Ectodermal cell (in vitro differentiated cells): Measurements from ENCODE around the gene ZNF688.

Source experiments
- H3K27ac ChIP-seq: 2 replicates; pipeline ENCODE4 v1.7.0; 2013; ENCODE audit warnings: mild to moderate bottlenecking, low read depth, low read length; ENCODE audit not compliant: insufficient read depth, poor library complexity, severe bottlenecking
- H3K27me3 ChIP-seq: 2 replicates; pipeline ENCODE4 v1.7.0; 2013; ENCODE audit warnings: mild to moderate bottlenecking, low read length; ENCODE audit not compliant: insufficient read depth, control insufficient read depth, poor library complexity, severe bottlenecking
- H3K36me3 ChIP-seq: one replicate; pipeline ENCODE4 v1.7.0; 2013; ENCODE audit warnings: low read length; ENCODE audit not compliant: control insufficient read depth, insufficient read depth
- H3K4me1 ChIP-seq: one replicate; pipeline ENCODE4 v1.7.0; 2013; ENCODE audit warnings: low read length; ENCODE audit not compliant: control insufficient read depth, insufficient read depth
- H3K4me3 ChIP-seq: 2 replicates; pipeline ENCODE4 v1.7.0; 2013; ENCODE audit warnings: low read depth, low read length, control low read depth; ENCODE audit not compliant: insufficient read depth
- H3K9me3 ChIP-seq: 2 replicates; pipeline ENCODE4 v1.7.0; 2013; ENCODE audit warnings: mild to moderate bottlenecking, low read length, moderate library complexity; ENCODE audit not compliant: control insufficient read depth
- WGBS, 2 experiments: methylation state at CpG; one replicate each; pipeline ENCODE4 v1.1.7; 2013; ENCODE audit warnings: missing lambda C conversion rate in 2 of 2; 5-methylcytosine and 5-hydroxymethylcytosine counted together

ZNF688 gene

GRCh38 chr16:30557707-30557956 is 13.9 kb downstream of the ZNF688 start:
- Histone ChIP-seq H3K4me3 (peak overlapping the region; percentile 81), H3K9me3 (no peaks in the 10 kb centered on the region), H3K36me3 (peaks cover 7% of the 10 kb centered on the region), H3K4me1 (peaks cover 5% of the 10 kb centered on the region), H3K27ac (peak overlapping the region; percentile 86), H3K27me3 (no peaks in the 10 kb centered on the region)
- 2 to 3% methylated on average over 17 of the region's 17 CpGs for WGBS, 2 experiments

GRCh38 chr16:30556125-30556473 is 15.4 kb downstream of the ZNF688 start:
- Histone ChIP-seq H3K27ac (no peak overlapping the region), H3K4me1 (peaks cover 5% of the 10 kb centered on the region), H3K9me3 (no peaks in the 10 kb centered on the region), H3K27me3 (no peaks in the 10 kb centered on the region), H3K4me3 (no peak overlapping the region), H3K36me3 (peaks cover 7% of the 10 kb centered on the region)
- 82 to 86% methylated on average over 10 of the region's 10 CpGs for WGBS, 2 experiments

- H3K27me3 ChIP-seq, result no peaks in the 10 kb centered on the region
- no peak overlapping the region for H3K27ac ChIP-seq
- 95 to 96% methylated on average over 69 of the region's 69 CpGs for WGBS, 2 experiments
- no peak overlapping the region for H3K4me3 ChIP-seq
- H3K9me3 ChIP-seq, result no peaks in the 10 kb centered on the region
- peaks cover 7% of the 10 kb centered on the region for H3K36me3 ChIP-seq
- H3K4me1 ChIP-seq, result peaks cover 5% of the 10 kb centered on the region
Measured at GRCh38 chr16:30555315-30556124, 16.0 kb downstream of the ZNF688 start.

- Histone ChIP-seq H3K4me3 (no peak overlapping the region), H3K36me3 (peaks cover 7% of the 10 kb centered on the region), H3K4me1 (peaks cover 5% of the 10 kb centered on the region), H3K27ac (no peak overlapping the region), H3K9me3 (no peaks in the 10 kb centered on the region), H3K27me3 (no peaks in the 10 kb centered on the region)
- 96 to 97% methylated on average over 18 of the region's 18 CpGs for WGBS, 2 experiments
Measured at GRCh38 chr16:30554557-30555314, 16.8 kb downstream of the ZNF688 start.

- H3K36me3 ChIP-seq, result peaks cover 7% of the 10 kb centered on the region
- no peak overlapping the region for H3K27ac ChIP-seq
- H3K27me3 ChIP-seq, result no peaks in the 10 kb centered on the region
- WGBS, 2 experiments, result 91 to 93% methylated on average over 2 of the region's 2 CpGs
- no peaks in the 10 kb centered on the region for H3K4me1 ChIP-seq
- H3K9me3 ChIP-seq, result no peaks in the 10 kb centered on the region
- H3K4me3 ChIP-seq, result no peak overlapping the region
Measured at GRCh38 chr16:30553393-30553899, 18.1 kb downstream of the ZNF688 start.

- Histone ChIP-seq H3K27ac (no peak overlapping the region), H3K4me1 (no peaks in the 10 kb centered on the region), H3K27me3 (no peaks in the 10 kb centered on the region), H3K4me3 (no peak overlapping the region), H3K36me3 (peaks cover 7% of the 10 kb centered on the region), H3K9me3 (no peaks in the 10 kb centered on the region)
- 93 to 94% methylated on average over 4 of the region's 4 CpGs for WGBS, 2 experiments
Measured at GRCh38 chr16:30552956-30553355, 18.6 kb downstream of the ZNF688 start.

- H3K27me3 ChIP-seq, result no peaks in the 10 kb centered on the region
- no peaks in the 10 kb centered on the region for H3K4me1 ChIP-seq
- no peak overlapping the region for H3K4me3 ChIP-seq
- WGBS, 2 experiments, result 90 to 95% methylated on average over 3 of the region's 3 CpGs
- no peaks in the 10 kb centered on the region for H3K9me3 ChIP-seq
- H3K27ac ChIP-seq, result no peak overlapping the region
- H3K36me3 ChIP-seq, result peaks cover 7% of the 10 kb centered on the region
Measured at GRCh38 chr16:30551781-30552180, 19.7 kb downstream of the ZNF688 start.

- Histone ChIP-seq H3K9me3 (no peaks in the 10 kb centered on the region), H3K4me3 (no peak overlapping the region), H3K36me3 (no peaks in the 10 kb centered on the region), H3K27ac (no peak overlapping the region), H3K4me1 (peaks cover 11% of the 10 kb centered on the region), H3K27me3 (no peaks in the 10 kb centered on the region)
- WGBS, 2 experiments, result 76 to 86% methylated on average over 8 of the region's 8 CpGs
Measured at GRCh38 chr16:30548416-30549253, 22.9 kb downstream of the ZNF688 start.

- WGBS, 2 experiments, result 84 to 89% methylated on average over 8 of the region's 8 CpGs
Measured at GRCh38 chr16:30546115-30546514, 25.4 kb downstream of the ZNF688 start.

GRCh38 chr16:30543067-30543466 is 28.4 kb downstream of the ZNF688 start:
- no peak overlapping the region for H3K27ac ChIP-seq
- H3K4me3 ChIP-seq, result no peak overlapping the region
- H3K36me3 ChIP-seq, result no peaks in the 10 kb centered on the region
- H3K4me1 ChIP-seq, result peaks cover 33% of the 10 kb centered on the region
- no peaks in the 10 kb centered on the region for H3K27me3 ChIP-seq
- H3K9me3 ChIP-seq, result no peaks in the 10 kb centered on the region
- WGBS, 2 experiments, result 87% methylated on average over 5 of the region's 5 CpGs

More at GRCh38 chr16:30546115-30546514, 25.4 kb downstream of the ZNF688 start:
- Histone ChIP-seq H3K4me3 (no peak overlapping the region), H3K9me3 (no peaks in the 10 kb centered on the region), H3K27ac (no peak overlapping the region), H3K27me3 (no peaks in the 10 kb centered on the region), H3K36me3 (no peaks in the 10 kb centered on the region), H3K4me1 (peaks cover 33% of the 10 kb centered on the region)
